Keratinocyte (primary cell): ENCODE measurements around the gene RPP30.

ENCODE experiments used
- EZH2 ChIP-seq: IDR thresholded peaks from one replicate; pipeline ENCODE4 v1.6.1; 2012; ENCODE audit warnings: inconsistent platforms, mild to moderate bottlenecking, low read length, moderate library complexity
- TF ChIP-seq, protein P1 (sequence below), 3 experiments: IDR thresholded peaks in 1 of 3; conservative IDR thresholded peaks in 1 of 3; optimal IDR thresholded peaks in 1 of 3; 2 replicates in 2 of 3; 3 replicates in 1 of 3; pipeline versions ENCODE3 to v1.5.1; 2011; ENCODE audit warnings: low read length in 3 of 3, mild to moderate bottlenecking in 3 of 3, moderate library complexity in 2 of 3, control low read depth in 1 of 3, inconsistent platforms in 1 of 3; ENCODE audit not compliant: insufficient read depth in 2 of 3; ENCODE audit errors: extremely low read depth in 1 of 3

- TF ChIP-seq, protein P1, sequence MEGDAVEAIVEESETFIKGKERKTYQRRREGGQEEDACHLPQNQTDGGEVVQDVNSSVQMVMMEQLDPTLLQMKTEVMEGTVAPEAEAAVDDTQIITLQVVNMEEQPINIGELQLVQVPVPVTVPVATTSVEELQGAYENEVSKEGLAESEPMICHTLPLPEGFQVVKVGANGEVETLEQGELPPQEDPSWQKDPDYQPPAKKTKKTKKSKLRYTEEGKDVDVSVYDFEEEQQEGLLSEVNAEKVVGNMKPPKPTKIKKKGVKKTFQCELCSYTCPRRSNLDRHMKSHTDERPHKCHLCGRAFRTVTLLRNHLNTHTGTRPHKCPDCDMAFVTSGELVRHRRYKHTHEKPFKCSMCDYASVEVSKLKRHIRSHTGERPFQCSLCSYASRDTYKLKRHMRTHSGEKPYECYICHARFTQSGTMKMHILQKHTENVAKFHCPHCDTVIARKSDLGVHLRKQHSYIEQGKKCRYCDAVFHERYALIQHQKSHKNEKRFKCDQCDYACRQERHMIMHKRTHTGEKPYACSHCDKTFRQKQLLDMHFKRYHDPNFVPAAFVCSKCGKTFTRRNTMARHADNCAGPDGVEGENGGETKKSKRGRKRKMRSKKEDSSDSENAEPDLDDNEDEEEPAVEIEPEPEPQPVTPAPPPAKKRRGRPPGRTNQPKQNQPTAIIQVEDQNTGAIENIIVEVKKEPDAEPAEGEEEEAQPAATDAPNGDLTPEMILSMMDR (optimal IDR thresholded peaks at IDR 0.05 in 1 of 3, IDR thresholded peaks at IDR 0.05 in 1 of 3, conservative IDR thresholded peaks at IDR 0.05 in 1 of 3; ENCODE audit: extremely low read depth in 1 of 3, insufficient read depth in 2 of 3, low read length in 3 of 3), result no peak
- TF ChIP-seq EZH2, result no peak
These were observed 5.7 kb upstream of the RPP30 start for GRCh38 chr10:90866050-90866598.
